GM21576 (cell line): ENCODE results near the gene UBE3C.
"Not testable (repeated sequence)": the region's sequence is repeated elsewhere in the genome, so short reads cannot be mapped to it uniquely, and the experiment has no call there.

Experiments
- ATAC-seq: cut with Tn5 transposase; IDR thresholded peaks from one replicate; pipeline ENCODE4 v1.9.1; 2021; ENCODE audit warnings: mild to moderate bottlenecking, moderate library complexity; ENCODE audit not compliant: unreplicated experiment

UBE3C gene

GRCh38 chr7:157270060-157270444, 131.3 kb downstream of the UBE3C start:
- no peak for ATAC-seq

GRCh38 chr7:157271315-157271990, 132.7 kb downstream of the UBE3C start:
- ATAC-seq: no peak

- no peak for ATAC-seq
Observed at GRCh38 chr7:157271991-157272324, 133.2 kb downstream of the UBE3C start.

GRCh38 chr7:157272351-157273207, 133.9 kb downstream of the UBE3C start:
- no peak for ATAC-seq

- peak; percentile 68 for ATAC-seq
Observed at GRCh38 chr7:157273208-157274093, 134.7 kb downstream of the UBE3C start.

GRCh38 chr7:157274094-157274634, 135.4 kb downstream of the UBE3C start:
- not testable (repeated sequence) for ATAC-seq

- ATAC-seq: no peak
Observed at GRCh38 chr7:157274991-157275427, 136.3 kb downstream of the UBE3C start.

GRCh38 chr7:157276091-157276561, 137.4 kb downstream of the UBE3C start:
- no peak for ATAC-seq

- no peak for ATAC-seq
Observed at GRCh38 chr7:157276731-157277562, 138.2 kb downstream of the UBE3C start.

GRCh38 chr7:157277568-157277967, 138.8 kb downstream of the UBE3C start:
- not testable (repeated sequence) for ATAC-seq

- no peak for ATAC-seq
Observed at GRCh38 chr7:157278167-157278790, 139.6 kb downstream of the UBE3C start.

GRCh38 chr7:157278791-157279724, 140.3 kb downstream of the UBE3C start:
- no peak for ATAC-seq

- ATAC-seq: no peak
Observed at GRCh38 chr7:157279741-157280215, 141.1 kb downstream of the UBE3C start.

- no peak for ATAC-seq
Observed at GRCh38 chr7:157280216-157280841, 141.6 kb downstream of the UBE3C start.

GRCh38 chr7:157281221-157281998, 142.7 kb downstream of the UBE3C start:
- no peak for ATAC-seq

- ATAC-seq: no peak
Observed at GRCh38 chr7:157282141-157282801, 143.5 kb downstream of the UBE3C start.
